Measurements from ENCODE around the gene JUP. TPM values are rescaled to one million over a fixed set of nuclear protein-coding genes. Genes with fewer than 3 reads are reported as not detected.
A peak's percentile ranks its signal among the peaks of the same experiment; 100 is the strongest.

The JUP gene
- total and polyA plus RNA-seq, 2 of the 13 experiments (the other 11 are each of a cell fraction or from before 2014, with no cell fraction given) = 12.1 to 20.6 TPM

DNA sequence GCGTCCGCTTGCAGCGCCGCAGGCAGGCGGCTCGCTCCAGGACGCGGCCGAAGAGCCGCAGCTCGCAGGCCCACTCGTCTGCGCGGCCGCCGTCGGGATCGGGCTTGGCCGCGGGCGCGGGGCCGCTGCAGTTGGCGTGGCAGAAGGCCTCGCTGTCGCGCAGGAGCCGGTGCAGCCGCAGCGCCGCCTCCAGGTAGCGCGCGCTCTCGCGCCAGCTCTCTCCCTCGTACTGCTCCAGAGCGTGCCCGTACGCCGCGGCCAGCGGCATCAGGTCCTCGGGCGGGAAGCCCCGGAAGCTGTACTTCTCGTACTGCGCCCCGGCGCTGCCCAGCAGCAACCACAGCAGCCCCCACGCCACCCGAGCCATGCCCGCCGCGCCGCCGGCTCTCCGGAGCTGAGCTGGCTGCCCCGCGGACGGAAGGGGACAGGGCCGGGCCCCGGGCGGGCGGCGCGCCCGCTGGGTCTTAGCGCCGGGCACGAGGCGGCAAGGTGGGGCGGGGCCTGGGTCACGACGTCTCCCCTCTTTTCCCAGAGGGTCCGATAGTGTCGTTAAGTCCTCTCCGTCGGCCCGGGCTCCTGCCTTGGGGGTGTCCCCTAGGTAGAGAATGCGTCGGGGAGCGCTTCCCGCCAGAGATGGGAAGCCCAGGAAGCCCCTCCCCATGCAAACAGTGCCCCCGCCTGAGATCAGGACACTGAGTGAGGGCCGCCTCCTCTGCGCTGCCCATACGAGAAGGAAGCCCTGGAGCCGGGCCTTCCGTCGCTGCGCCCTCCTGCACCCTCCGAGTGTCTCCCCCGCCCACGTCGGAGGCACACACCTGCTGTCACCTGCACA is 25.3 kb upstream of the JUP start, which contains the start of gene P3H4 (continued):
- TF ChIP-seq, protein P1, sequence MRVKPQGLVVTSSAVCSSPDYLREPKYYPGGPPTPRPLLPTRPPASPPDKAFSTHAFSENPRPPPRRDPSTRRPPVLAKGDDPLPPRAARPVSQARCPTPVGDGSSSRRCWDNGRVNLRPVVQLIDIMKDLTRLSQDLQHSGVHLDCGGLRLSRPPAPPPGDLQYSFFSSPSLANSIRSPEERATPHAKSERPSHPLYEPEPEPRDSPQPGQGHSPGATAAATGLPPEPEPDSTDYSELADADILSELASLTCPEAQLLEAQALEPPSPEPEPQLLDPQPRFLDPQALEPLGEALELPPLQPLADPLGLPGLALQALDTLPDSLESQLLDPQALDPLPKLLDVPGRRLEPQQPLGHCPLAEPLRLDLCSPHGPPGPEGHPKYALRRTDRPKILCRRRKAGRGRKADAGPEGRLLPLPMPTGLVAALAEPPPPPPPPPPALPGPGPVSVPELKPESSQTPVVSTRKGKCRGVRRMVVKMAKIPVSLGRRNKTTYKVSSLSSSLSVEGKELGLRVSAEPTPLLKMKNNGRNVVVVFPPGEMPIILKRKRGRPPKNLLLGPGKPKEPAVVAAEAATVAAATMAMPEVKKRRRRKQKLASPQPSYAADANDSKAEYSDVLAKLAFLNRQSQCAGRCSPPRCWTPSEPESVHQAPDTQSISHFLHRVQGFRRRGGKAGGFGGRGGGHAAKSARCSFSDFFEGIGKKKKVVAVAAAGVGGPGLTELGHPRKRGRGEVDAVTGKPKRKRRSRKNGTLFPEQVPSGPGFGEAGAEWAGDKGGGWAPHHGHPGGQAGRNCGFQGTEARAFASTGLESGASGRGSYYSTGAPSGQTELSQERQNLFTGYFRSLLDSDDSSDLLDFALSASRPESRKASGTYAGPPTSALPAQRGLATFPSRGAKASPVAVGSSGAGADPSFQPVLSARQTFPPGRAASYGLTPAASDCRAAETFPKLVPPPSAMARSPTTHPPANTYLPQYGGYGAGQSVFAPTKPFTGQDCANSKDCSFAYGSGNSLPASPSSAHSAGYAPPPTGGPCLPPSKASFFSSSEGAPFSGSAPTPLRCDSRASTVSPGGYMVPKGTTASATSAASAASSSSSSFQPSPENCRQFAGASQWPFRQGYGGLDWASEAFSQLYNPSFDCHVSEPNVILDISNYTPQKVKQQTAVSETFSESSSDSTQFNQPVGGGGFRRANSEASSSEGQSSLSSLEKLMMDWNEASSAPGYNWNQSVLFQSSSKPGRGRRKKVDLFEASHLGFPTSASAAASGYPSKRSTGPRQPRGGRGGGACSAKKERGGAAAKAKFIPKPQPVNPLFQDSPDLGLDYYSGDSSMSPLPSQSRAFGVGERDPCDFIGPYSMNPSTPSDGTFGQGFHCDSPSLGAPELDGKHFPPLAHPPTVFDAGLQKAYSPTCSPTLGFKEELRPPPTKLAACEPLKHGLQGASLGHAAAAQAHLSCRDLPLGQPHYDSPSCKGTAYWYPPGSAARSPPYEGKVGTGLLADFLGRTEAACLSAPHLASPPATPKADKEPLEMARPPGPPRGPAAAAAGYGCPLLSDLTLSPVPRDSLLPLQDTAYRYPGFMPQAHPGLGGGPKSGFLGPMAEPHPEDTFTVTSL (CRISPR knock-in tag; IDR thresholded peaks at IDR 0.05; ENCODE audit: borderline replicate concordance) = no peak
- TF ChIP-seq ATAD3A (CRISPR knock-in tag; IDR thresholded peaks at IDR 0.05) = no peak
- TF ChIP-seq, protein P2, sequence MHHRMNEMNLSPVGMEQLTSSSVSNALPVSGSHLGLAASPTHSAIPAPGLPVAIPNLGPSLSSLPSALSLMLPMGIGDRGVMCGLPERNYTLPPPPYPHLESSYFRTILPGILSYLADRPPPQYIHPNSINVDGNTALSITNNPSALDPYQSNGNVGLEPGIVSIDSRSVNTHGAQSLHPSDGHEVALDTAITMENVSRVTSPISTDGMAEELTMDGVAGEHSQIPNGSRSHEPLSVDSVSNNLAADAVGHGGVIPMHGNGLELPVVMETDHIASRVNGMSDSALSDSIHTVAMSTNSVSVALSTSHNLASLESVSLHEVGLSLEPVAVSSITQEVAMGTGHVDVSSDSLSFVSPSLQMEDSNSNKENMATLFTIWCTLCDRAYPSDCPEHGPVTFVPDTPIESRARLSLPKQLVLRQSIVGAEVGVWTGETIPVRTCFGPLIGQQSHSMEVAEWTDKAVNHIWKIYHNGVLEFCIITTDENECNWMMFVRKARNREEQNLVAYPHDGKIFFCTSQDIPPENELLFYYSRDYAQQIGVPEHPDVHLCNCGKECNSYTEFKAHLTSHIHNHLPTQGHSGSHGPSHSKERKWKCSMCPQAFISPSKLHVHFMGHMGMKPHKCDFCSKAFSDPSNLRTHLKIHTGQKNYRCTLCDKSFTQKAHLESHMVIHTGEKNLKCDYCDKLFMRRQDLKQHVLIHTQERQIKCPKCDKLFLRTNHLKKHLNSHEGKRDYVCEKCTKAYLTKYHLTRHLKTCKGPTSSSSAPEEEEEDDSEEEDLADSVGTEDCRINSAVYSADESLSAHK (CRISPR knock-in tag; IDR thresholded peaks at IDR 0.05; ENCODE audit: borderline replicate concordance) = no peak
- TF ChIP-seq, protein P3, sequence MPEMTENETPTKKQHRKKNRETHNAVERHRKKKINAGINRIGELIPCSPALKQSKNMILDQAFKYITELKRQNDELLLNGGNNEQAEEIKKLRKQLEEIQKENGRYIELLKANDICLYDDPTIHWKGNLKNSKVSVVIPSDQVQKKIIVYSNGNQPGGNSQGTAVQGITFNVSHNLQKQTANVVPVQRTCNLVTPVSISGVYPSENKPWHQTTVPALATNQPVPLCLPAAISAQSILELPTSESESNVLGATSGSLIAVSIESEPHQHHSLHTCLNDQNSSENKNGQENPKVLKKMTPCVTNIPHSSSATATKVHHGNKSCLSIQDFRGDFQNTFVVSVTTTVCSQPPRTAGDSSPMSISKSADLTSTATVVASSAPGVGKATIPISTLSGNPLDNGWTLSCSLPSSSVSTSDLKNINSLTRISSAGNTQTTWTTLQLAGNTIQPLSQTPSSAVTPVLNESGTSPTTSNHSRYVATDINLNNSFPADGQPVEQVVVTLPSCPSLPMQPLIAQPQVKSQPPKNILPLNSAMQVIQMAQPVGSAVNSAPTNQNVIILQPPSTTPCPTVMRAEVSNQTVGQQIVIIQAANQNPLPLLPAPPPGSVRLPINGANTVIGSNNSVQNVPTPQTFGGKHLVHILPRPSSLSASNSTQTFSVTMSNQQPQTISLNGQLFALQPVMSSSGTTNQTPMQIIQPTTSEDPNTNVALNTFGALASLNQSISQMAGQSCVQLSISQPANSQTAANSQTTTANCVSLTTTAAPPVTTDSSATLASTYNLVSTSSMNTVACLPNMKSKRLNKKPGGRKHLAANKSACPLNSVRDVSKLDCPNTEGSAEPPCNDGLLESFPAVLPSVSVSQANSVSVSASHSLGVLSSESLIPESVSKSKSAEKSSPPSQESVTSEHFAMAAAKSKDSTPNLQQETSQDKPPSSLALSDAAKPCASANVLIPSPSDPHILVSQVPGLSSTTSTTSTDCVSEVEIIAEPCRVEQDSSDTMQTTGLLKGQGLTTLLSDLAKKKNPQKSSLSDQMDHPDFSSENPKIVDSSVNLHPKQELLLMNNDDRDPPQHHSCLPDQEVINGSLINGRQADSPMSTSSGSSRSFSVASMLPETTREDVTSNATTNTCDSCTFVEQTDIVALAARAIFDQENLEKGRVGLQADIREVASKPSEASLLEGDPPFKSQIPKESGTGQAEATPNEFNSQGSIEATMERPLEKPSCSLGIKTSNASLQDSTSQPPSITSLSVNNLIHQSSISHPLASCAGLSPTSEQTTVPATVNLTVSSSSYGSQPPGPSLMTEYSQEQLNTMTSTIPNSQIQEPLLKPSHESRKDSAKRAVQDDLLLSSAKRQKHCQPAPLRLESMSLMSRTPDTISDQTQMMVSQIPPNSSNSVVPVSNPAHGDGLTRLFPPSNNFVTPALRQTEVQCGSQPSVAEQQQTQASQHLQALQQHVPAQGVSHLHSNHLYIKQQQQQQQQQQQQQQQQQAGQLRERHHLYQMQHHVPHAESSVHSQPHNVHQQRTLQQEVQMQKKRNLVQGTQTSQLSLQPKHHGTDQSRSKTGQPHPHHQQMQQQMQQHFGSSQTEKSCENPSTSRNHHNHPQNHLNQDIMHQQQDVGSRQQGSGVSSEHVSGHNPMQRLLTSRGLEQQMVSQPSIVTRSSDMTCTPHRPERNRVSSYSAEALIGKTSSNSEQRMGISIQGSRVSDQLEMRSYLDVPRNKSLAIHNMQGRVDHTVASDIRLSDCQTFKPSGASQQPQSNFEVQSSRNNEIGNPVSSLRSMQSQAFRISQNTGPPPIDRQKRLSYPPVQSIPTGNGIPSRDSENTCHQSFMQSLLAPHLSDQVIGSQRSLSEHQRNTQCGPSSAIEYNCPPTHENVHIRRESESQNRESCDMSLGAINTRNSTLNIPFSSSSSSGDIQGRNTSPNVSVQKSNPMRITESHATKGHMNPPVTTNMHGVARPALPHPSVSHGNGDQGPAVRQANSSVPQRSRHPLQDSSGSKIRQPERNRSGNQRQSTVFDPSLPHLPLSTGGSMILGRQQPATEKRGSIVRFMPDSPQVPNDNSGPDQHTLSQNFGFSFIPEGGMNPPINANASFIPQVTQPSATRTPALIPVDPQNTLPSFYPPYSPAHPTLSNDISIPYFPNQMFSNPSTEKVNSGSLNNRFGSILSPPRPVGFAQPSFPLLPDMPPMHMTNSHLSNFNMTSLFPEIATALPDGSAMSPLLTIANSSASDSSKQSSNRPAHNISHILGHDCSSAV (CRISPR knock-in tag; IDR thresholded peaks at IDR 0.05; ENCODE audit: borderline replicate concordance) = no peak
- TF ChIP-seq KLF13 (CRISPR knock-in tag; IDR thresholded peaks at IDR 0.05) = 0 out of 2 replicates have a peak, but pooled peaks have one; percentile 12
- no peak for TF ChIP-seq ZNF75D (CRISPR knock-in tag; IDR thresholded peaks at IDR 0.05; ENCODE audit: borderline replicate concordance)
- TF ChIP-seq PPARG (CRISPR knock-in tag; conservative IDR thresholded peaks at IDR 0.05) = 0 out of 2 replicates have a peak, but pooled peaks have one; percentile 15
- TF ChIP-seq, protein P4, sequence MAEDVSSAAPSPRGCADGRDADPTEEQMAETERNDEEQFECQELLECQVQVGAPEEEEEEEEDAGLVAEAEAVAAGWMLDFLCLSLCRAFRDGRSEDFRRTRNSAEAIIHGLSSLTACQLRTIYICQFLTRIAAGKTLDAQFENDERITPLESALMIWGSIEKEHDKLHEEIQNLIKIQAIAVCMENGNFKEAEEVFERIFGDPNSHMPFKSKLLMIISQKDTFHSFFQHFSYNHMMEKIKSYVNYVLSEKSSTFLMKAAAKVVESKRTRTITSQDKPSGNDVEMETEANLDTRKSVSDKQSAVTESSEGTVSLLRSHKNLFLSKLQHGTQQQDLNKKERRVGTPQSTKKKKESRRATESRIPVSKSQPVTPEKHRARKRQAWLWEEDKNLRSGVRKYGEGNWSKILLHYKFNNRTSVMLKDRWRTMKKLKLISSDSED (CRISPR knock-in tag; IDR thresholded peaks at IDR 0.05) = peak; percentile 82; the same call in 1 of the 2 replicates
- TF ChIP-seq TAF1 (CRISPR knock-in tag; IDR thresholded peaks at IDR 0.05) = peak; percentile 76
- TF ChIP-seq ZNF619 (CRISPR knock-in tag; IDR thresholded peaks at IDR 0.05) = no peak
